Panc1 (cell line): Measurements from ENCODE around the gene MYOG. TPM values are rescaled to one million over a fixed set of nuclear protein-coding genes. Genes with fewer than 3 reads are reported as not detected.

Source experiments
- ATAC-seq: fragments of 200-7000 bp; cut with Tn5 transposase; 2 replicates; pipeline ENCODE4 v1.9.1; 2020; ENCODE audit warnings: mild to moderate bottlenecking, moderate library complexity
- BruUV-seq: library from RNA; stranded (reverse); fragments of 400-500 nt; replicated peaks from 2 replicates; lab custom pipeline; 2021; lab: Mats Ljungman, UMichigan
- CTCF ChIA-PET: fragments of 300-600 bp; sonication (Branson Sonifier 250); formaldehyde crosslinking; loops from one replicate; lab custom pipeline; 2022; ENCODE audit warnings: antibody characterized with exemption; lab: Charles Lee
- POLR2A ChIA-PET: fragments of 300-600 bp; sonication (Branson Sonifier 250); formaldehyde crosslinking; loops from one replicate; lab custom pipeline; 2022; ENCODE audit warnings: antibody characterized with exemption; lab: Charles Lee
- DNase-seq: peaks from one replicate; pipeline ENCODE4 v3.0.0-alpha.2; 2010; ENCODE audit warnings: low read depth, low spot score
- H3K27ac ChIP-seq: 2 replicates; pipeline ENCODE4 v1.5.1; 2011; ENCODE audit warnings: mild to moderate bottlenecking, low read length, inconsistent platforms
- H3K27me3 ChIP-seq: fragments of 200-500 bp; sonication (Bioruptor generic); 2 replicates; pipeline ENCODE4 v1.6.0; 2014; ENCODE audit warnings: low read length, inconsistent platforms; ENCODE audit not compliant: control insufficient read depth, insufficient read depth
- H3K36me3 ChIP-seq: fragments of 200-500 bp; sonication (Bioruptor generic); 2 replicates; pipeline ENCODE4 v1.5.1; 2014; ENCODE audit warnings: inconsistent platforms, mild to moderate bottlenecking, low read length, moderate library complexity; ENCODE audit not compliant: control insufficient read depth, insufficient read depth
- H3K4me1 ChIP-seq: 2 replicates; pipeline ENCODE4 v1.5.1; 2011; ENCODE audit warnings: inconsistent platforms, mild to moderate bottlenecking, low read length, moderate library complexity; ENCODE audit not compliant: control insufficient read depth, insufficient read depth
- H3K4me3 ChIP-seq, 2 experiments: 2 replicates each; pipeline ENCODE4 v1.5.1; 2011 to 2012; ENCODE audit warnings: low read depth in 2 of 2, low read length in 2 of 2, mild to moderate bottlenecking in 2 of 2, inconsistent platforms in 1 of 2, moderate library complexity in 1 of 2
- H3K9me3 ChIP-seq: fragments of 200-500 bp; sonication (Bioruptor generic); 2 replicates; pipeline ENCODE4 v1.5.1; 2014; ENCODE audit warnings: low read depth, mild to moderate bottlenecking, inconsistent platforms, low read length, moderate library complexity; ENCODE audit not compliant: control insufficient read depth, insufficient read depth
- CTCF ChIP-seq: fragments of 450-650 bp; IDR thresholded peaks from 2 replicates; pipeline ENCODE4 v1.5.1; 2017; ENCODE audit warnings: mild to moderate bottlenecking
- POLR2AphosphoS5 ChIP-seq: IDR thresholded peaks from 2 replicates; pipeline ENCODE4 v1.6.1; 2012; ENCODE audit warnings: mild to moderate bottlenecking, low read depth, low read length, moderate library complexity
- REST ChIP-seq, 2 experiments: IDR thresholded peaks; 2 replicates each; pipeline ENCODE4 v1.6.1; 2011 to 2012; ENCODE audit warnings: low read depth in 2 of 2, control low read depth in 1 of 2, low read length in 1 of 2, mild to moderate bottlenecking in 1 of 2, moderate library complexity in 1 of 2; ENCODE audit not compliant: insufficient read depth in 1 of 2
- SIN3A ChIP-seq: IDR thresholded peaks from 2 replicates; pipeline ENCODE4 v1.6.1; 2012; ENCODE audit warnings: low read depth, mild to moderate bottlenecking, low read length, moderate library complexity, borderline replicate concordance; ENCODE audit not compliant: insufficient read depth
- TCF7L2 ChIP-seq: IDR thresholded peaks from 2 replicates; pipeline ENCODE4 v1.6.1; 2011; ENCODE audit warnings: mild to moderate bottlenecking, low read depth, low read length, inconsistent platforms
- in situ Hi-C: cut with HindIII; loops from 2 replicates; pipeline ENCODE4 v1.10.0; 2016; ENCODE audit warnings: low sequenced_read_pairs, low pct_unique_long_range_greater_than_20kb
- intact Hi-C: fragments of 100-400 bp; cut with micrococcal nuclease; formaldehyde crosslinking; loops from one replicate; pipeline ENCODE4 v1.10.0; 2022; ENCODE audit not compliant: unreplicated experiment
- total RNA-seq: library from RNA; stranded (reverse); gene quantifications from one replicate; pipeline ENCODE4 v1.2.1, GENCODE V29; 2021; ENCODE audit not compliant: unreplicated experiment

Gene MYOG
- total RNA-seq, 1 experiment from 2014 or later: not detected

- ATAC-seq (no peak), DNase-seq (no peak)
- intact Hi-C loops: no loop called here
- in situ Hi-C loops: no loop called here
- ChIA-PET CTCF (no interaction called here), POLR2A (no interaction called here)
- peaks cover 4% of the 10 kb centered on the region; the same call in 1 of the 2 replicates for H3K27me3 ChIP-seq
- BruUV-seq: no TSS peak
- no peaks in the 10 kb centered on the region for H3K4me1 ChIP-seq
- TF ChIP-seq TCF7L2: no peak
- no peak for TF ChIP-seq REST (IDR thresholded peaks at IDR 0.05; ENCODE audit: insufficient read depth in 1 of 2, low read depth in 2 of 2, low read length in 1 of 2)
- TF ChIP-seq POLR2AphosphoS5: no peak
- TF ChIP-seq SIN3A: no peak
- no peak for TF ChIP-seq CTCF
- peaks cover 8% of the 10 kb centered on the region for H3K9me3 ChIP-seq
- no peak overlapping the region for H3K27ac ChIP-seq
- H3K4me3 ChIP-seq: no peak overlapping the region
- no peaks in the 10 kb centered on the region for H3K36me3 ChIP-seq
Measured at GRCh38 chr1:203097001-203097400, 11.2 kb upstream of the MYOG start.

- BruUV-seq: no TSS peak
- CTCF ChIA-PET: no interaction called here
- Histone ChIP-seq H3K4me1 (no peaks in the 10 kb centered on the region), H3K27me3 (peaks cover 4% of the 10 kb centered on the region; the same call in 1 of the 2 replicates), H3K36me3 (no peaks in the 10 kb centered on the region), H3K4me3 (no peak overlapping the region), H3K9me3 (peaks cover 8% of the 10 kb centered on the region), H3K27ac (no peak overlapping the region)
- POLR2A ChIA-PET: no interaction called here
- in situ Hi-C loops: no loop called here
- ATAC-seq (no peak), DNase-seq (no peak)
- no peak for TF ChIP-seq REST (IDR thresholded peaks at IDR 0.05; ENCODE audit: insufficient read depth in 1 of 2, low read depth in 2 of 2, low read length in 1 of 2)
- TF ChIP-seq SIN3A: no peak
- no peak for TF ChIP-seq POLR2AphosphoS5
- TF ChIP-seq CTCF: no peak
- no peak for TF ChIP-seq TCF7L2
- intact Hi-C loops: no loop called here
Measured at GRCh38 chr1:203096566-203096965, 10.8 kb upstream of the MYOG start.
